HG03097 (cell line): ENCODE results near the gene SETD2.
"Not testable (repeated sequence)": the region's sequence is repeated elsewhere in the genome, so short reads cannot be mapped to it uniquely, and the experiment has no call there.

Source experiments
- ATAC-seq: cut with Tn5 transposase; IDR thresholded peaks from one replicate; pipeline ENCODE4 v1.9.1; 2021; ENCODE audit not compliant: unreplicated experiment, low FRiP score

SETD2 gene

DNA sequence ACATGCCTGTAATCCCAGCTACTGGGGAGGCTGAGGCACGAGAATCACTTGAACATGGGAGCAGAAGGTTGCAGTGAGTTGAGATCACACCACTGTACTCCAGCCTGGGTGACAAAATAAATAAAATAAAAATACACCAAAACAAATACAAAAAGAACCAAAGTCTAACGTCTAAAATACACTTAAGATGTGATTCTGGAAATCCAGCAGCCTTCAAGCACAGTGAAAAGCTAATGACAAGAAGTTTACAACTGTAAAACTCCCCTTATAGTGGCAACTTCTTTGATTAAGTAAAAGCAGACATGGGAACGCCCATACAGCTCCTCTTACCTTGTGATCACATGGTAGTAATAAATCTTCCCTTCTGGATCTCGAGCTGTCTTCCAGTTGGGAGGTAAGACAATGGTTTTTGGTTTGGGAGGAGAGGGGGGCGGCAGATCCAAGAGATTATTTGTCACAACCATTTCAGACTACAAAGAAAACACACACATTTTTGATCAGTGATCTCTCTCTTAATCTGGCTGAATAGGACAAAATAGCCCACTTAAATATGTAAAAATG lies 121.6 kb downstream of the SETD2 start:
- no peak for ATAC-seq

DNA sequence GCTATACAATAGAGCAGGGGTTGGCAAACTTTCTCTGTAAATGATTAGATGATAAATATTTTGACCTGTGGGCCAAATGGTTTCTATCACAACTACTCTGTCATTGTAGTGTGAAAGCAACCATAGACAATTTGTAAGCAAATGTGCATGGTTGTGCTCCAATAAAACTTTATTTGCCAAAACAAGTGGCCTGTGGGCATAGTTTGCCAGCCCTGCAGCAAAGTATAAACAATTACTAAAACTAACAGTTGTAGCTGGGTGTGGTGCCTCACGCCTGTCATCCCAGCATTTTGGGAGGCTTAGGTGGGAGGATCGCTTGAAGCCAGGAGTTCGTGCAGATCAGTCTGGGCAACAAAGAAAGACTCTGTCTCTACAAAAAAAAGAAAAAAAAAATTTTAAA lies 122.8 kb downstream of the SETD2 start:
- no peak for ATAC-seq

DNA sequence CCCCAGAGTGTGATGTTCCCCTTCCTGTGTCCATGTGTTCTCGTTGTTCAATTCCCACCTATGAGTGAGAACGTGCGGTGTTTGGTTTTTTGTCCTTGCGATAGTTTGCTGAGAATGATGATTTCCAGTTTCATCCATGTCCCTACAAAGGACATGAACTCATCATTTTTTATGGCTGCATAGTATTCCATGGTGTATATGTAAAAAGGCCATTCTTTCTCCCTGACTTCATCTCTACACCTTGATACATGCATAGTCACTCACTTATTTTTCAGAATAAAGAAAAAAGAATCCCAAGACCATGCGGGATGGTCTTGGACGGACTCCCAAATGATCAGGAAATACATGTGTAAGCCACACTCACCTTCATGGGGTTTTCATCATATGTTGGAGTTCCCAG lies 126.6 kb downstream of the SETD2 start:
- not testable (repeated sequence) for ATAC-seq

DNA sequence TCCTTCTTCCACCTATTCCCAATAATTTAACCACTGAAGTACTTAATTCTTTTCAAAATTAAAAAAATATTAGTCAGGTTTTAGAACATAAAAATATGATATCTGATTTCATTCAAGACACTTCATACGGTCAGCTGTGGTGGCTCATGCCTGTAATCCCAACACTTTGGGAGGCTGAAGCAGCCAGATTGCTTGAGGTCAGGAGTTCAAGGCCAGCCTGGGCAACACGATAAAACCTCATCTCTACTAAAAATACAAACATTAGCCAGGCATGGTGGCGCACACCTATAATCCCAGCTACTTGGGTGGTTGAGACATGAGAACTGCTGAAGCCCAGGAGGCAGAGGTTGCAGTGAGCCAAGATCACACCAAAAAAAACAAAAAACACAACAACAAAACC lies 127.8 kb downstream of the SETD2 start:
- no peak for ATAC-seq

DNA sequence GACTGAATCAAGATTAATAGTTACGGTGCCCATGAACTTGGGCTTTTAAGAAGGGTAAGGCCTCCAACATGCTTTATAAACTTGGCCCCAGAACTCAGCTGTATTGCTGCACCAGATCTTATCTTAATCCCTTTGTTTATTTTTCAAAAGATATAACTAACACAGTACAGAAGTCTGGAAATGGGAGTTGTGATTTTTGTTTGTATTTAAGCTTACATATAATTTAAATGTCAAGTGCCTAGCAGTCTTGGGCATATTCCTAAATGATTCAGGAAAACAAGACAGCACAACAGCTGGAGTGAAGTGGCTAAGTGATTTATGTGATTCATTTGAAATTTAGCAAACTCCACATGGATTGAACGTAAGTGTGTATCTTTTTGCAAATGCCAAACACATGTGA lies 128.3 kb downstream of the SETD2 start:
- no peak for ATAC-seq

DNA sequence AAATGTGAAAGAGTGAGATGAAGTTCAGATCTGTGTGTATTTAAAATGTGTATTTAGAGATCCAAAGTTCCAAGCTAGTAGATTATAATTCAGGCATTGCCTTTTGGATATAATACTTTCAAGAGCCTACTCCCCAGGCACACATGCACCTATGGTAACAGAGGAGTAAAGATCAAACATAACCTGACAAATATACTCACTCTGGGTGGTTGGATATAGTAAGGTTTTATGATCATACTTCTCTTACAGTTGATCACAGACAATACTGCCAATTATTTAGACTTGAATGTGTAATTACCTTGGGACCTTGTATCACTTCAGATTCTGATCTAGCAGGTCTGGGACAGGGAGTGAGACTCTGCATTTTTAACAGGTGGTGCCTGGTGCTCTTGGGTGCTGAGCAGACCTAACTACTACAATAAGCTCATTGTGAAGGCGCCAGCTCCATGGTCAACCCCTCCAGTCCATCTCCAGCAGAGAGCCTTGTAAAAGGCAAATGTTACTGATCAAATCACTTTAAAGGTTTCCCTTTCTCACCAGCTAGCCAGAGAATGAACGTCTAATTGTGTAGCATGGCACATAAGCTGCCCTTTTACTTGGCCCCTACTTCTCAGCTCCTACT lies 128.9 kb downstream of the SETD2 start:
- ATAC-seq: no peak

DNA sequence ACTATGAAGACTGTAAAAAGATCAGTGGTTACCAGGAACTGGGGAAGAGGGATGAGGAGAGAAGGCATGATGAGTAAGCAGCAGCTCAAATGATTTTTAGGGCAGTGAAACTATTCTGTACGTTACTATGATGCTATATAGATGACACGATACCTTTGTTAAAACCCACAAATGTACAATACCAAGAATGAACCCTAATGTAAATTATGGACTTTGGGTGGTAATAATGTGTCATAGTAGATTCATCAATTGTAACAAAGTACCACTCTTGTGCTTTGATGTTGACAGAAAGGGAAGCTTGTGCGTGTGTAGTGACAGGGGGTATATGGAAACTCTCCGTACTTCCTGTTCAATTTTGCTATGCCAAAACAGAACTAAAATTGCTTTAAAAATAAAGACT lies 132.9 kb downstream of the SETD2 start:
- ATAC-seq: not testable (repeated sequence)

DNA sequence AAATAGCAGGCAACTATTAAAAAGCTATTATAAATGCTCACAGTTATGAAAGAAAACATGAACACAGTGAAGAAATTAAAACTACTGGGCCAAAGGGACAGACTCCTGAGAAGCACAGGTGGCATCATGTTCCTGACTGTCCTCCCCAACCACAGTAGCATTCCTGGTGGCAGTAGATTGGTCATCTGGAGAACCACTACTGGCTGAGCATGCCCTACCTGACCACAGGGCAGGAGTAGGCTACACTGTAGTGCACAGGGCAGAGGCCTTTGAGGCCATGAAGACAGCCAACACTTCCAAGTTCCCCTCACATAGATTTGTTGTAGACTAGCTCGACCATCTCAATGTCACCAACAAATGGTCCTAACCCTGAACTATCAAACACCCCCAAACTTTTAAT lies 135.2 kb downstream of the SETD2 start:
- no peak for ATAC-seq

DNA sequence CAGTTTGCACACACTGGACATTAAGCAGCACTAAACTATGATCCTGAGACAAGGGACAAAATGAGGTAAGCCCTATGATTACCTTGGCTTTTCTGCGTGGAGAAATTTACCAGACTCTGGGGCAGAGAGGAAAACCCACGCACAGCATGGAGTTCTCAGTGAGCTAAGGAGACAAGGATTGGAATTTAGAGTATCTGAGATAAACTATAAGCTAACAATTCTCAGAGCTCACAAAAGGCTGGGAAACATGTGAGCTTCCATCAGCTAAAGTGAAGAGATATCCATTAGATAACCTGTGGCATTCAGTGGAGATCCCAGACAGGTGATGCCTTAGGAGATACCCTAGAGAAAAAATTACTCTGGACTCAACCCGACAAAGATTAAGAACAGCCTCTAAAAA lies 135.8 kb downstream of the SETD2 start:
- no peak for ATAC-seq

DNA sequence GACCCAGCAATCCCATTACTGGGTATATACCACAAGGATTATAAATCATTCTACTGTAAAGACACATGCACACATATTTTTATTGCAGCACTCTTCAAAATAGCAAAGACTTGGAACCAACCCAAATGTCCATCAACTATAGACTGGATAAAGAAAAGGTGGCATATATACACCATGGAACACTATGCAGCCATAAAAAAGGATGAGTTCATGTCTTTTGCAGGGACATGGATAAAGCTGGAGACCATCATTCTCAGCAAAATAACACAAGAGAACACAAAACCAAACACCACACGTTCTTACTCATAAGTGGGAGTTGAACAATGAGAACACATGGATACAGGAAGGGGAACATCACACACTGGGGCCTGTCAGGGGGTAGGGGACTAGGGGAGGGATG lies 137.5 kb downstream of the SETD2 start:
- ATAC-seq: not testable (repeated sequence)

DNA sequence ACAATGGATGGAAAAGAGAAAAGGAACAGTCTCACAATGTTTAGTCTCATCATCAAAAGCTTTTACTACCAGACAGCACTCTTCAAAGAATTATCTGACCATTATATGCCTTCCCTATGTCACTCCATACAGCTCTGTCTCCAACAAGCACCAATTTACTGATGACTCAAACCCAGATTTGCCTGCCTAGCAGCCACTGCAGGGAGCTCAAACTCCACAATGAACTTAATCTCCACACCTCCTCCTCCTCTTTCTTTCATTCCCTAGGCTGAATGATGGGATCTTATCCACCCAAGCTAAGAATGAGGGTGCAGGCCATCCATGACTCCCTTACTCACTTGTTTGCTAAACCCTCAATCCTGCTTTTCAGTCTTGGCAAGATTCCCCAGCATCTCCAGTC lies 139.0 kb downstream of the SETD2 start:
- no peak for ATAC-seq

DNA sequence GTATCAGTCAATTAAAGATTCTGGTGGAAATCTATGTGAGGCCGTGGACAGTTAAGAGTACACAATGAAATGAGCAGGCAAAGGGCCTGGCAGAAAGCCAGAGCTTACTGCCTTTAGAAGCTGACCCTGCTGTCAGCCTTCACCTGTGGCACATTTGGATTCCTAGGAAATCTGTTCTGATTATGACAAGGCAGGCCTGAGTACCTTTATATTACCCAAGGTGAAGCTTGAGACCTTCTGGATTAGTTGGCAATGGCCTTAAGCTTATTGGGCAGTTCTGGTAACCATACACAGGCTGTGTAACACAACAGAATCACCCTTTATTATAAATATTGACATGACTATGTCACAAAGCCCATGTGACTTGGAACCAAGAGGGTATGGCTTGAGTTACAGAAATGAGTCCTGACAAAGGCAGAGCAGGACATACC lies 141.3 kb downstream of the SETD2 start:
- ATAC-seq: no peak

DNA sequence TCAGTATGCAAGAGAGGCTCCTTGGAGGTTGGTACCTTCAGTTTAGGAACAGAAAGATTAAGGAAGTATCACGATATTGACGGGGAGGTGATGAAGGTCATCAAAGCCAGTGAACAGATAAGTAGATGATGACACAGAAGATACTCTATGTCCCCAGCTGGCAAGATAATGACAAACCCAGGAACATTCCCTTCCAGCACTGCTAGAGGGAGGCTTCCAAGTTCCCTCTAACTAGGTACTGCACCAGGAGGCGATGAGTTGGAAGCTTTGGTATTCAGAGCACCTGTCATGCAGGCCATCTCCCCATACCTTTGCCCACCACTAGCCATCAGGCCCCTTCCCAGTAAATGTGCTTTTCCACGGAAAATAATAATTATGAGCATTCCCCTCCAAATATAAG lies 143.6 kb downstream of the SETD2 start:
- no peak for ATAC-seq

DNA sequence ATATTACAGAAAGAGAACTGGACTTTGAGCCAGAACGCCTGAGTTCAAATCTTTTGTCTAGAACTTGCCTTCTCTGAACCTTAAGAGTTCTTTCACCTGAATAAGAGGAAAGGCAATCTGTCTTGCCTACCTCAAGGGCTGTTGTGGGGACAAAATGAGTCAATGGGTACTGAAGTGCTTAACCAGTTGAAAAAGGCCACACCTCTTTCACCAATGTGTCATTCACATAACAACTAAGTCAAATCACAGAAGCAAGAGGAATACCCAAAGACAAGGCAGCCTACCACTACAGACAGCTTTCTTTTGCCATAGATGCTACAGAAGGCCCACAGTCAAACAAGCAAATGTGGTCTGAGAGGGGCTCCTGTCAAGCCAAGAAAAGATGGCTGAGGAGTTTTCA lies 144.7 kb downstream of the SETD2 start:
- ATAC-seq: no peak

DNA sequence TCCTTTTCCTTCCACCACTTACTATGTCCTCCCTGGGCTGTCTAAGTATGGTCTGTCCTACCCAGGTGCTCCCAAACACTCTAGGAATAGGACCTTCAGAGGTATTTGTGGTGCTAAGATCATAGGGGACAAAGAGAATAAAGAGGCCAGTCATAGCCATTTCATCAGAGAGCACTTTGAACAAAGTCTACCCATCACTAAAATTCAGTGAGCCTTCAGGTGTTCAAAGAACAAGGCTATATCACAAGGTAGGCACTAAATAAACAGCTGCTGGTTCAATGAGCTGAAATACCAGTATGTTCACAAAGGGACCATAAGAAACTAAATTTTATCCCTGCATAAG lies 145.7 kb downstream of the SETD2 start:
- no peak for ATAC-seq

DNA sequence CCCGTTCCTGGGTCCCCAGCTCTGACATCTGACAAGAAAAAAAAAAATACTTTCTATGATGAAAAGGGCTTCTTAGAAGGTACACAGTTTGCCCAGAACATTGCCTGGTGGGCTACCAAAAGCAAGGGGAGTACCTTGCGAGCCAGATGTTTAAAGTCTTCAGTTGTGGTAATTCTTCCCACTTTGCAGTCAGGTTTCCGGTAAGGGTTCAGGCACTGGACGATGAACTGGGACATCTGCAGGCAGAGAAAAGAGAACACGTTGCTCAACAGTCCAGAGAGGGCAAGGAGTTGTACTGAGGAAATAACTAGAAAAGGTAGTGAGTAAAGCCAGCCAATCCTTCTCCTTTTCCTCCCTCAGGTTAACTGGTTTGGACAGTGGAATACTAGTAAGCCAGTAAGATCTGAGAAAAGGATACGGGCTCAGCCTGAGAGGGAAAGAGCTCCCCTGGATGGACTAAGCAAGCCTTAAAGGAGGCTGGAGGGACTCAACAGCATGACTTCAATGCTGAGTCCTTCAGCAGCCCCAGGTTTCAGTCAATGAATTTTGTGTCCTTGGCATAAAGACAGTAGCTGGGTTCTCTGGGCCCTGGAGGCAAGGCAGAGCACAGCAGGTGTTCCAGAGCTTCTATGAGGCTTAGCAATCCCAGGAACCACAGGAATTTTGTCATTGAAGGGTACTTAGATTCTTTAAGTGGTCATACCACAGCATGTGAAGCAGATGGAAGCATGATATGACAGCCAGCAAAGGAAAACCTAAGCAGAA lies 146.2 kb downstream of the SETD2 start:
- ATAC-seq: no peak

DNA sequence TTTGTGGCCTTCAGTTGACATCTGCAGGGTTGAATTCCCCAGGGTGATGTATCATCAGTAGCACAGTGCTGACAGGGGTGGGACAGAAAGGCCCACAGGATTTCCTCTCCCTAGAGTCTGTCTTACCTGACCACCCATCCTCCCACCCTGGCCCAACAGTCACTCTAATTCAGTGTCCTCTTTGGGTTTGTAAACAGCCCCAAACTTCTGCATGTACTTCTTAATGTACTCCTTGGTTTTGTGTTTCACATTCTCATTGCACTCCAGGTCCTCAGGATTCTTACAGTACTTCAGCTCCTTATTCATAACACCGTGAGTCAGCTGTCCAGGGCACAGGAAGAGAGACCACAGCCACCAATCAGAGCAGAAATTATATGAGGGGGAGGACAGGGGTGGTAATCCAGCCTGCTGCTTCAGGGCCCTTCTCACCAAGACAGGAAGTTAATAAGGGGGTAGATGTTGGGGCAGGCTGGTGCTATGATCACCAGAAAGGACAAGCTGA lies 146.9 kb downstream of the SETD2 start:
- ATAC-seq: peak; percentile 57

DNA sequence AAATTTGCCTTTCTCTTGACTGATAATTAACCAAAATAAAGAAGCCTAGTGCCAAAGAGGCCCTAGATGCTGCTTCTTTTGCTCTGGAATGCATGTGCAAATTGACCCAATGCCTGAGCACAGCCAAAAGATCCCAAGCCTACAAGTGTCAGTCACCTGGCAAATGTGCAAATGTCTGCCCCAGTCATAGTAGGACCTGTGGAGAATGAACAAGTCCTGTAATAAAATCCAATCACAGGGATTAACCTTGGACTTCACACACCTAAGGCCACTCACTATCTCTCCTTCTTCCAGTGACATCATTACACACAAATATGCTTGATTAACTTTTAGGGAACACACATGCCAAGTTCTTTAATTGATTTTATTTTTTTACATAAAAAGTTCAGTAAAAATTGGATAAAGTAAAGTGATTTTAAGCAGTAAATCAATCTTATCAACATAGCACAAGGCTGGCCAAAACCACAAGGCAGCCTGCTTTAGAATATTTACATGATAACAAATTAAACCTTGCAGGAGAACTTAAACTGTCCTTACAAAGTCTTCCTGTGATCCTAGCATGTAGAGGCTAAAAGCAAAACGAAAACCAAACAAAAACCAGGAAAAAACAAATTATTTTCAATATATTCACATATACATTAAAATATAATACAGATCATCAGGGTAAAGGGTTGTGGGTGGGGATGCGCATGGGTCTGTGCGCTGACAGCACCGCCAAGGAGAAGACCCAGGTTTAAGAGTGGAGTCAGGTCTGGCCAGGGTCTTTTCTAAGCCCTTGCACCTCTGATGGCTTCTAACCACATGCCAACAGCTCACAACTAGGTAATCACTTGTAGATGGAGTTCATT lies 147.6 kb downstream of the SETD2 start:
- ATAC-seq: no peak

DNA sequence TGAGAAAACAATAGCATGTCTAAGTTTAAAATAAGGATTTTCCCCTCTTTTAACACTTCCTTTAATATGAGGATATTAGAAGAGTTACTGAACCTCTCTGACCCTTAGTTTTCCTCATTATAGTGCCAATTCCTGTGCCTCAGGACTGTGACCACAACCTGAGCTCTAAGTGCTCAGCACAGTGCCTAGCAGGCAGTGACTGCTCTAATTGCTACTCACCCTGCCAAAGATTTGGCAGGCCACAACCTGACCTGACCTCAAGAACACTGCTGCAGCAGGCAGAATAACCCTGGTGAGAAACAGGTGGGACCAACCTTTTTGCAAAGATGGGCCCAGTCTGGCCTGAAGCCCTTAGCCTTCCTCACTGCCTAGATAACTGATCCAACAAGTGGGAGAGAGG lies 148.8 kb downstream of the SETD2 start:
- no peak for ATAC-seq

DNA sequence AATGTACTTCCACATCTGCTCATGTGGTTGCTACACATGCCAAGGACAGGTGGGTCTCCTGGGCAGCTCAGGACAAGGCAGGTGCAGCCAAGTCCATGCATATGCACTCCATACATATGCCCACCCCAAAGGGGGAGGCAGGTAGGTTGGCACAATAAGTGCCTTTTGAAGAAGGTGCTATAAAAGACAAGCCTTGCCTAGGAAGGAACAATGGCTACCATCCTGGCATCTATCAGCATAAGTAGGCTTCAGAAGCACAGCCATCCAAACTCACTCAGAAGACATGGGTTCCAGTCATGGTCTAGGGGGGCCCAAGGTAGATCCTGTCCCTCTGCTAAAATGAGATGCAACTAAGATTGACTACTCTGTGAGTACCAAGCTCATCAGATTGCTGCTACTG lies 149.9 kb downstream of the SETD2 start:
- no peak for ATAC-seq

DNA sequence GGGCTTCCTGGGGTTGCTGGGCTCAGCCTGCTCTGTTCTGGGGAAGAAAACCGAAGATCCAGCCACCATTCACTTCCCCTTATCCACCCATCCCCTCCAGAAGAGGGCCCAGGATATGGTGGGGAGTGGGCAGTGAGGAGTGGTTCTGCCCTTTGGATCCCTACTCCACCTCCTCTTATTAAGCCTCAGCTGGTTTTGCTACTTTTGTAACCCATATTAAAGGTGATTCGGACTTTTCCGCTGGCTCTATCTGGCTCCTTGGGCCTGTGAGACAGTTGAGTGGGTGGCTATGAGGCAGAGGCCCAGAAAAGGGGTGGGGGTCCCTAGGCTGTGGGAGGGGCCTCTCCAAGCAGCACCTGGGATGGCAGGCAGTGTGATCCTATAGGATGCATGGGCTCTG lies 150.7 kb downstream of the SETD2 start:
- no peak for ATAC-seq
